Measurements from ENCODE around the gene BCAP31. TPM values are rescaled to one million over a fixed set of nuclear protein-coding genes. Genes with fewer than 3 reads are reported as not detected.

Gene BCAP31
- total and polyA plus RNA-seq, 4 donors: 106 to 173 (median 144) TPM

DNA sequence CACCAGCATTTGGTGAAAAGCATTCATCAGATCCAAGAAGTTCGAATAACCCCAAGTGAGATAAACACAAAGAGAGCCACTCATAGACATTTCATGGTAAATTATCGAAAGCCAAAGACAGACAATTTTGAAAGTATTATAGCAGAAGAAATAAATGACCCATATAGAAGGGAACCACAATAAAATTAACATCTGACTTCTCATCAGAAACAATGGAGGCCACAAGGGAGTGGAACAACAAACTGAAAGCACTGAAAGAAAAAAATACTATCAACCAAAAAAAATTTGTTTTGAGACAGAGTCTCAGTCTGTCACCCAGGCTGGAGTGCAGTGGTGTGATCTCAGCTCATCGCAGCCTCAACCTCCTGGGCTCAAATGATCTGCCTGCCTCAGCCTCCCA lies 64.9 kb downstream of the BCAP31 start:
- DNase-seq (ENCODE audit: low read depth in 4 of 6, low spot score in 6 of 6): no peak
- H3K9me3 ChIP-seq (ENCODE audit: control insufficient read depth, insufficient read depth, low read length): no peaks in the 10 kb centered on the region
- H3K4me3 ChIP-seq (ENCODE audit: low read depth, low read length): no peak overlapping the region
- H3K27ac ChIP-seq (ENCODE audit: low read depth, low read length): no peak overlapping the region
- no peaks in the 10 kb centered on the region for H3K4me1 ChIP-seq (ENCODE audit: control insufficient read depth, insufficient read depth, low read length)
- peaks cover 12% of the 10 kb centered on the region for H3K27me3 ChIP-seq (ENCODE audit: control insufficient read depth, insufficient read depth, low read length)
- WGBS (ENCODE audit: insufficient coverage): 71% methylated on average over 1 of the region's 3 CpGs
- no peaks in the 10 kb centered on the region for H3K36me3 ChIP-seq (ENCODE audit: control insufficient read depth, insufficient read depth, low read length)

DNA sequence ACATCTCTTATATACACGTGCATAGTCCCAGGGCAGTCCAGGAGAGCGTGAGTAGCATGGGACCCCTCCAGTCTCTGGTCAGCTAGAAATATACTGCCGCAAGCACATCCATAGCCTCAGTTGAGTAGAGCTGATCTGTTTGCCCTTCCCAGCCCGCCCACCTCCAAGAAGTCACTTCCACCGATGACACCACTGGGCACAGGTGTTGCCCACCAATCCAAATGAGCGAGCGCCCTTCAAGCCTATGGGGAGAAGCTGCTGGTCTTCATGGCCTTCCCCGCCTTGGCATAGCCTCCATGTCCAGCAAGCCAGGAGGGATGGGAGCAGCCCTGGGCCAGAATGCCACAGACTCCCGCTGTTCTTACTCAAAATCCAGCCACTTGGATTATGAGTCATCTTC lies 67.0 kb downstream of the BCAP31 start:
- H3K27me3 ChIP-seq (ENCODE audit: control insufficient read depth, insufficient read depth, low read length): peaks cover 7% of the 10 kb centered on the region
- WGBS (ENCODE audit: insufficient coverage): 84% methylated on average over 7 of the region's 9 CpGs
- no peak overlapping the region for H3K4me3 ChIP-seq (ENCODE audit: low read depth, low read length)
- H3K4me1 ChIP-seq (ENCODE audit: control insufficient read depth, insufficient read depth, low read length): no peaks in the 10 kb centered on the region
- no peak for DNase-seq (ENCODE audit: low read depth in 4 of 6, low spot score in 6 of 6)
- H3K36me3 ChIP-seq (ENCODE audit: control insufficient read depth, insufficient read depth, low read length): no peaks in the 10 kb centered on the region
- H3K9me3 ChIP-seq (ENCODE audit: control insufficient read depth, insufficient read depth, low read length): peaks cover 2% of the 10 kb centered on the region
- no peak overlapping the region for H3K27ac ChIP-seq (ENCODE audit: low read depth, low read length)

DNA sequence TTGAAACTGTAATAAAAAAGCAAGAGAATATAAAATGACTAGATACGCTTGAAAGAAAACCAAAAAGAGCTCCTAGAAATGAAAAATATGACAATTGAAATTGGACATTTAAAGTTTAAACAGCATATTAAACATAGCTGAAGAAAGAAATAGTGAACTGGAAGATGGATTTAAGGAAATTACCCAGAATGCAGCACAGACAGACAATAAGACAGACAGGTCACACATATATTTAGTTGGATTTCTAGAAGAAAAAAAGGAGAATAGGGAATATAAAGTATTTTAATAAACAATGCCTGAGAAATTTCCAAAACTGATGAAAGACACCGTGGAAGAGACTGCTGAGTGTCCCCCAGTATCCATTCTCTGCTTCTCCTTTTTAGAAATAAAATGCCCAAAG lies 70.6 kb downstream of the BCAP31 start:
- Histone ChIP-seq H3K27me3 (ENCODE audit: control insufficient read depth, insufficient read depth, low read length) (peaks cover 4% of the 10 kb centered on the region), H3K9me3 (ENCODE audit: control insufficient read depth, insufficient read depth, low read length) (peaks cover 2% of the 10 kb centered on the region), H3K27ac (ENCODE audit: low read depth, low read length) (no peak overlapping the region), H3K4me1 (ENCODE audit: control insufficient read depth, insufficient read depth, low read length) (no peaks in the 10 kb centered on the region), H3K36me3 (ENCODE audit: control insufficient read depth, insufficient read depth, low read length) (no peaks in the 10 kb centered on the region), H3K4me3 (ENCODE audit: low read depth, low read length) (no peak overlapping the region)
- 80% methylated on average over 1 of the region's 2 CpGs for WGBS (ENCODE audit: insufficient coverage)
- no peak for DNase-seq (ENCODE audit: low read depth in 4 of 6, low spot score in 6 of 6)

DNA sequence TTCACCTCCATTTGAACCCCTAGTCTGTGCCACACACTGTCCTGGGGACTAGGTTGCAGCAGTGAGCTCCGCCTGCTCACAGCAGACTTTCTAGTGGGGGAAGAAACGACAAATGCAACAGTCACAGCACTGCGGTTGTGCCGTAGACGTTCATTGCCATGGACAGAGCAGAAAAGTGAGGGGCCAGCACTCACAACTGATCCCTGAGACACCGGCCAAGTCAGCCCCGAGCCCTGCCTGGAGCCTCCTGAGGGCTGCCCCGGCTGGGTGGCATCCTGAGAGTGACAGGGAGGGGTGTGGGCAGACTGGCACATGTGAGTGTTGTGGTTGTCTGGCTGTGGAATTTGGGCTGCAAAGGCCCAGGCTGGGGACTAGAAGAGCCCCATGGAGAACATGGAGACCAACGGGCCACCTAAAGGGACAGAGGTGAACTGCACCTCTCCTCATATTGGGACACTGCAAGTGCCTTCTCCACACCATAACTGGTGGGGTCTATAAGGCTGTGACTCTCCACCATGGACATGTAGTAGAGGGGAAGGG lies 72.6 kb downstream of the BCAP31 start:
- H3K27ac ChIP-seq (ENCODE audit: low read depth, low read length): no peak overlapping the region
- WGBS (ENCODE audit: insufficient coverage): 84% methylated on average over 8 of the region's 9 CpGs
- H3K4me3 ChIP-seq (ENCODE audit: low read depth, low read length): no peak overlapping the region
- H3K9me3 ChIP-seq (ENCODE audit: control insufficient read depth, insufficient read depth, low read length): peaks cover 2% of the 10 kb centered on the region
- no peak for DNase-seq (ENCODE audit: low read depth in 4 of 6, low spot score in 6 of 6)
- peaks cover 15% of the 10 kb centered on the region for H3K27me3 ChIP-seq (ENCODE audit: control insufficient read depth, insufficient read depth, low read length)
- peaks cover 7% of the 10 kb centered on the region for H3K4me1 ChIP-seq (ENCODE audit: control insufficient read depth, insufficient read depth, low read length)
- no peaks in the 10 kb centered on the region for H3K36me3 ChIP-seq (ENCODE audit: control insufficient read depth, insufficient read depth, low read length)

DNA sequence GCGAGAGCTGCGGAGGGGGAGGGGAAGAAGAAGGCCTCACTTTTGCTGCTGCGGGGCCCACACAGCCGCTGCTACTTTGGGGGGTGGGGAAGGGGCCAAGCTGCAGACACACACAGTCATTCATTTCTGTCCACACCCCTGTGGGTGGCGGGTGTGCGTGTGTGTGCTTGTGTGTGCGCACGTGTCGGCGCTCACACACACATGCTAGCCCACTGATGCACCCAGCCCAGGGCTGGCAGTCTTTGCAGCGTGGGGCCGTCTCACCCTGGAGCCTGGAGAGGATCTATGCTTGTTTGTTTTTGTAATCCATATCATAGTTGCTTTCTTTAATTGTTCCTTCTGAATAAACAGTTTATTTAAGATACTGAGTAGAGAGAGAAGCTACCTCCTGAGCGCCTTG lies 73.2 kb downstream of the BCAP31 start:
- H3K4me1 ChIP-seq (ENCODE audit: control insufficient read depth, insufficient read depth, low read length): peaks cover 9% of the 10 kb centered on the region
- WGBS (ENCODE audit: insufficient coverage): no CpG with 5 or more reads among the region's 13 CpGs
- H3K27me3 ChIP-seq (ENCODE audit: control insufficient read depth, insufficient read depth, low read length): peaks cover 22% of the 10 kb centered on the region
- no peaks in the 10 kb centered on the region for H3K36me3 ChIP-seq (ENCODE audit: control insufficient read depth, insufficient read depth, low read length)
- no peak for DNase-seq (ENCODE audit: low read depth in 4 of 6, low spot score in 6 of 6)
- H3K4me3 ChIP-seq (ENCODE audit: low read depth, low read length): no peak overlapping the region
- H3K27ac ChIP-seq (ENCODE audit: low read depth, low read length): no peak overlapping the region
- peaks cover 2% of the 10 kb centered on the region for H3K9me3 ChIP-seq (ENCODE audit: control insufficient read depth, insufficient read depth, low read length)

Small RNA genes within 50 kb of the gene (small RNA-seq; reads per million reads assigned to genes)
- gene RN7SL687P (ENCODE audit: low replicate concordance): not detected

Other genes with a start within 250 kb of the BCAP31 start
- 10 to 100 TPM; 40.2 to 68.0 TPM for gene BGN, start 229.4 kb downstream of the BCAP31 start, total RNA-seq
- gene BGN, start 229.4 kb downstream of the BCAP31 start, polyA plus RNA-seq (ENCODE audit: insufficient read length in 2 of 2): 100 to 1,000 TPM in 1 of 2 donors, 10 to 100 TPM in 1; 98.9 to 136 TPM
- 10 to 100 TPM; 11.8 to 14.8 TPM for gene ATP2B3, start 206.7 kb downstream of the BCAP31 start, total RNA-seq
- 10 to 100 TPM; 18.4 to 20.1 TPM for gene ATP2B3, start 206.7 kb downstream of the BCAP31 start, polyA plus RNA-seq (ENCODE audit: insufficient read length in 2 of 2)
- 10 to 100 TPM; 14.8 to 19.8 TPM for gene CCNQ, start 125.2 kb downstream of the BCAP31 start, total RNA-seq
- 10 to 100 TPM; 28.7 to 29.3 TPM for gene CCNQ, start 125.2 kb downstream of the BCAP31 start, polyA plus RNA-seq (ENCODE audit: insufficient read length in 2 of 2)
- gene DUSP9, start 77.2 kb downstream of the BCAP31 start, total RNA-seq: under 1 TPM; 0.55 to 0.79 TPM
- gene DUSP9, start 77.2 kb downstream of the BCAP31 start, polyA plus RNA-seq (ENCODE audit: insufficient read length in 2 of 2): 1 to 10 TPM; 2.1 to 3.1 TPM
- gene PNCK, start 50.6 kb downstream of the BCAP31 start, total RNA-seq: 10 to 100 TPM; 24.2 to 38.6 TPM
- 100 to 1,000 TPM; 131 to 142 TPM for gene PNCK, start 50.6 kb downstream of the BCAP31 start, polyA plus RNA-seq (ENCODE audit: insufficient read length in 2 of 2)
- 10 to 100 TPM; 22.3 to 22.5 TPM for gene SLC6A8, start 36.5 kb downstream of the BCAP31 start, total RNA-seq
- 10 to 100 TPM; 72.5 to 77.0 TPM for gene SLC6A8, start 36.5 kb downstream of the BCAP31 start, polyA plus RNA-seq (ENCODE audit: insufficient read length in 2 of 2)
- gene ABCD1, start 469 bp upstream of the BCAP31 start, total RNA-seq: 1 to 10 TPM; 4.1 to 7.7 TPM
- gene ABCD1, start 469 bp upstream of the BCAP31 start, polyA plus RNA-seq (ENCODE audit: insufficient read length in 2 of 2): 10 to 100 TPM in 1 of 2 donors, 1 to 10 TPM in 1; 9.4 to 10.6 TPM
- gene PLXNB3, start 39.9 kb upstream of the BCAP31 start, total RNA-seq: 10 to 100 TPM; 14.6 to 21.7 TPM
- 100 to 1,000 TPM; 132 to 136 TPM for gene PLXNB3, start 39.9 kb upstream of the BCAP31 start, polyA plus RNA-seq (ENCODE audit: insufficient read length in 2 of 2)
- gene SRPK3, start 56.7 kb upstream of the BCAP31 start, total RNA-seq: 1 to 10 TPM; 1.2 to 1.3 TPM
- gene SRPK3, start 56.7 kb upstream of the BCAP31 start, polyA plus RNA-seq (ENCODE audit: insufficient read length in 2 of 2): 10 to 100 TPM in 1 of 2 donors, 1 to 10 TPM in 1; 7.5 to 10.6 TPM
- 10 to 100 TPM; 36.3 to 59.0 TPM for gene IDH3G, start 70.0 kb upstream of the BCAP31 start, total RNA-seq
- 100 to 1,000 TPM; 122 to 138 TPM for gene IDH3G, start 70.0 kb upstream of the BCAP31 start, polyA plus RNA-seq (ENCODE audit: insufficient read length in 2 of 2)
- gene SSR4, start 70.3 kb upstream of the BCAP31 start, total RNA-seq: 100 to 1,000 TPM in 1 of 2 donors, 10 to 100 TPM in 1; 95.5 to 317 TPM
- 100 to 1,000 TPM; 166 to 186 TPM for gene SSR4, start 70.3 kb upstream of the BCAP31 start, polyA plus RNA-seq (ENCODE audit: insufficient read length in 2 of 2)
- gene PDZD4, start 106.2 kb upstream of the BCAP31 start, total RNA-seq: 10 to 100 TPM; 49.2 to 57.0 TPM
- gene PDZD4, start 106.2 kb upstream of the BCAP31 start, polyA plus RNA-seq (ENCODE audit: insufficient read length in 2 of 2): 100 to 1,000 TPM; 228 to 243 TPM
- gene L1CAM, start 161.8 kb upstream of the BCAP31 start, total RNA-seq: 10 to 100 TPM; 26.3 to 93.3 TPM
- gene L1CAM, start 161.8 kb upstream of the BCAP31 start, polyA plus RNA-seq (ENCODE audit: insufficient read length in 2 of 2): 100 to 1,000 TPM; 165 to 179 TPM
- gene AVPR2, start 180.3 kb upstream of the BCAP31 start, total RNA-seq: under 1 TPM in 1 of 2 donors, not detected in 1; 0.11 TPM
- under 1 TPM; 0.21 to 0.24 TPM for gene AVPR2, start 180.3 kb upstream of the BCAP31 start, polyA plus RNA-seq (ENCODE audit: insufficient read length in 2 of 2)
- gene ARHGAP4, start 201.9 kb upstream of the BCAP31 start, total RNA-seq: 10 to 100 TPM; 14.9 to 20.4 TPM
- gene ARHGAP4, start 201.9 kb upstream of the BCAP31 start, polyA plus RNA-seq (ENCODE audit: insufficient read length in 2 of 2): 10 to 100 TPM; 26.0 to 26.5 TPM
- gene NAA10, start 210.7 kb upstream of the BCAP31 start, total RNA-seq: 10 to 100 TPM; 26.9 to 60.0 TPM
- 100 to 1,000 TPM; 106 to 115 TPM for gene NAA10, start 210.7 kb upstream of the BCAP31 start, polyA plus RNA-seq (ENCODE audit: insufficient read length in 2 of 2)
- gene RENBP, start 220.3 kb upstream of the BCAP31 start, total RNA-seq: 10 to 100 TPM in 1 of 2 donors, 1 to 10 TPM in 1; 7.0 to 10.4 TPM
- gene RENBP, start 220.3 kb upstream of the BCAP31 start, polyA plus RNA-seq (ENCODE audit: insufficient read length in 2 of 2): 10 to 100 TPM; 10.2 to 11.6 TPM
- gene HCFC1, start 247.4 kb upstream of the BCAP31 start, total RNA-seq: 10 to 100 TPM; 13.1 to 24.0 TPM
- gene HCFC1, start 247.4 kb upstream of the BCAP31 start, polyA plus RNA-seq (ENCODE audit: insufficient read length in 2 of 2): 10 to 100 TPM; 47.7 to 56.3 TPM
- gene TMEM187, start 248.4 kb upstream of the BCAP31 start, total RNA-seq: 1 to 10 TPM; 2.0 to 9.0 TPM
- gene TMEM187, start 248.4 kb upstream of the BCAP31 start, polyA plus RNA-seq (ENCODE audit: insufficient read length in 2 of 2): 1 to 10 TPM; 6.8 to 8.9 TPM